ENCODE results near the gene ASXL1. TPM values are rescaled to one million over a fixed set of nuclear protein-coding genes. Genes with fewer than 3 reads are reported as not detected.
A peak's percentile ranks its signal among the peaks of the same experiment; 100 is the strongest.

Gene ASXL1
- total and polyA plus RNA-seq, 2 experiments from 2014 or later, result 50.3 to 82.4 TPM

DNA sequence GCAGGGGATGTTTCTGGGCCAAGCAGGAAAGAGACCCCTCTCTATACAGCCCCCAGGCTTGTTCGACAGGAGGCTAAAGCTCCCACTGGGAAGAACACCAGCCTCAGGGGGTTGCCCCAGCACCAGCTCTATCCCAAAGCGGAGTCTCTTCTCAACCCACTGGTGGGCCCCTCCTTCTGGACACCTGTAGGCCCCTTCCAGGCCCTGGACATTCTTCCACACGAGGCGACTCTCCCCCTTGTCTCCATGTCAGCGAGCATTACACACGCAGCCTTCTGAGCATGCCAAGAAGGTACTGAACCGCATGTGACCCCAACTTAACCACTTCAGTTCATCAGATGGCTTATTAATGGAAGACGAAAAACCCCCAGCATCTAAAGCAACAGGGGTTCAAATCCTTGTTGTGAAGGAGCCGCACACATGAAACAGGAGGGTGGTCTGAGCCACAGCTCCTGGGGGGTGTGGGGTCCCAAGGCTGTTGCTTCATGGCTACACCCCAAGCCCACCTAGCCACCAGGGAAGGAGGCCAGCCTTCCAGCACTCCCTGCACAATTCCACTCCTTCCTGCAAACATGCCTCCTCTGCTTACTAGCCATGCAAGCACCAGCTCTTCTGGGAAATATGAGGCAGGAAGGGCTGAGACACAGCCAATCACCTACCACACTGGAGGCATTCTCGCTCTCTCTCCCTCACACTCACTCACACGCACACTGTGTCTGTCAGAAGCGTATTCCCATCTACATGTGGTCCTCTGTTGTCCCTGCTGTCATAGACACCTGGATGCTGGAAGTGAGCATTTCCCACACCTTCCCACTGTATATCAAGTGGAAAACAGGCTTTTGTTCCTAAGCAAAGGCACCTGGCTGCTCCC lies 122.5 kb downstream of the ASXL1 start:
- no peaks in the 10 kb centered on the region for H3K9me3 ChIP-seq (ENCODE audit: low read depth)
- H3K27ac ChIP-seq, result peak overlapping the region; percentile 74

DNA sequence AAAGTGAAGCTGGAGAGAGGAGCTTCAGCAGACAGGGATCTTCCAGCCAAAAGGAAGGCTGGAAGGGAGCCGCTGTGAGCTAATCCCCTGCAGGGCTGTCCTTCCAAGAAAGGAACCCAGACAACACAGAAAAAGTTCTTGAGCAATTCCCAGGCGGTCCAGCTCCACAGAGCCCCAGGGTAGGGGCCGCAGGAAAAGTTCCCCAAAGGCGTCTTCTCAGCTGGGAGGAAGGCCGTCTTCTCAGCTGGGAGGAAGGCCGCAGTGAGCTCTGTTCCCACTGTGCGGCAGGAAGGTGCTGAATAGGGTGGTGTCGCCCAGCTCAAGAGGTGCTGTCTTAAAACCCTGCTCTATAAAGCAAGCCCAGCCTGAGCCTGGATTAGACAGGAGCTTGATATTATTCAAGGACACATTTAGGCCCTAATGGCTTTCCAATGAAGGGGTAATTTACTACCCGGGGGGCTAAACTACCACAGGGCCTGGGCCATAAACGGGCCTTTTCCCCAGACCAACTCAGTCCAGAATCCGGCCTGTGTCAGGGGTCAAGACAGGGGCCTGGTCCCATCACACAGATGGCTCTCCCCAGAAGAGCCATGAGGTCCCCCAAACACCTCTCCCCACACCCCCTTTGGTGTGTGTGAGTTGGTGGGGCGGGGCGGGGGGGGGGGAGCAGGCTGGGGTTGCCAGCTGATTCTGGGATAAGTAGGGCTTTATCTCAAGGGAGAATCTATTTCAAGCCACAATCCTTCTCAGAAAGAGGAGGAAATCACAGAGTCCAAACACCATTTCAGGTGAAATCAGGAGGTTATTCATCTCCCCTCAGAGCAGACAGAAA lies 123.4 kb downstream of the ASXL1 start:
- H3K36me3 ChIP-seq, result no peaks in the 10 kb centered on the region
- no peaks in the 10 kb centered on the region for H3K27me3 ChIP-seq
- peak in 1 of 2 donors; percentile 40 for DNase-seq (ENCODE audit: low read depth in 1 of 2, low spot score in 1 of 2)
- no peaks in the 10 kb centered on the region for H3K9me3 ChIP-seq (ENCODE audit: low read depth)
- TF ChIP-seq, protein P1, sequence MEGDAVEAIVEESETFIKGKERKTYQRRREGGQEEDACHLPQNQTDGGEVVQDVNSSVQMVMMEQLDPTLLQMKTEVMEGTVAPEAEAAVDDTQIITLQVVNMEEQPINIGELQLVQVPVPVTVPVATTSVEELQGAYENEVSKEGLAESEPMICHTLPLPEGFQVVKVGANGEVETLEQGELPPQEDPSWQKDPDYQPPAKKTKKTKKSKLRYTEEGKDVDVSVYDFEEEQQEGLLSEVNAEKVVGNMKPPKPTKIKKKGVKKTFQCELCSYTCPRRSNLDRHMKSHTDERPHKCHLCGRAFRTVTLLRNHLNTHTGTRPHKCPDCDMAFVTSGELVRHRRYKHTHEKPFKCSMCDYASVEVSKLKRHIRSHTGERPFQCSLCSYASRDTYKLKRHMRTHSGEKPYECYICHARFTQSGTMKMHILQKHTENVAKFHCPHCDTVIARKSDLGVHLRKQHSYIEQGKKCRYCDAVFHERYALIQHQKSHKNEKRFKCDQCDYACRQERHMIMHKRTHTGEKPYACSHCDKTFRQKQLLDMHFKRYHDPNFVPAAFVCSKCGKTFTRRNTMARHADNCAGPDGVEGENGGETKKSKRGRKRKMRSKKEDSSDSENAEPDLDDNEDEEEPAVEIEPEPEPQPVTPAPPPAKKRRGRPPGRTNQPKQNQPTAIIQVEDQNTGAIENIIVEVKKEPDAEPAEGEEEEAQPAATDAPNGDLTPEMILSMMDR (IDR thresholded peaks at IDR 0.05; ENCODE audit: low read depth, low read length), result no peak
- H3K4me1 ChIP-seq (ENCODE audit: low read depth), result peaks cover 40% of the 10 kb centered on the region
- peak overlapping the region; percentile 90 for H3K4me3 ChIP-seq
- H3K27ac ChIP-seq, result peak overlapping the region; percentile 74

More for the DNA sequence above, 122.5 kb downstream of the ASXL1 start:
- H3K4me3 ChIP-seq, result no peak overlapping the region
- TF ChIP-seq, protein P1 (IDR thresholded peaks at IDR 0.05; ENCODE audit: low read depth, low read length), result no peak
- H3K4me1 ChIP-seq (ENCODE audit: low read depth), result peaks cover 45% of the 10 kb centered on the region
- no peak for DNase-seq (ENCODE audit: low read depth in 1 of 2, low spot score in 1 of 2)
- no peaks in the 10 kb centered on the region for H3K36me3 ChIP-seq
- H3K27me3 ChIP-seq, result no peaks in the 10 kb centered on the region

DNA sequence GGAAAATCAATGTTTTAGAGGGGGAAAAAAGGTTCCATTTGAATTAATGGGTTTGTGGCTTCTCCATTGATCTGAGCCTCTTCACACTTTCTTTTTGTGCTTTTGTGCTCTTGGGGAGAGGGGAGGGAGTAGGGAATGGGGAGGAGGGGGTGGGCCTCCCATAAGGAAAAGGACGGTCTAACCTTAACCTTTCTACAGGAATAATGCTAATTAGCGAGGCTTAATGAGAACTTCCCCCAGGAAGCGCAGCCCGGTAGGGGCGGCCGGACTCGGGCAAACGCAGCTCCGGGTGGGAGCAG lies 124.0 kb downstream of the ASXL1 start:
- no peaks in the 10 kb centered on the region for H3K27me3 ChIP-seq
- peaks cover 34% of the 10 kb centered on the region for H3K4me1 ChIP-seq (ENCODE audit: low read depth)
- H3K27ac ChIP-seq, result peak overlapping the region; percentile 74

DNA sequence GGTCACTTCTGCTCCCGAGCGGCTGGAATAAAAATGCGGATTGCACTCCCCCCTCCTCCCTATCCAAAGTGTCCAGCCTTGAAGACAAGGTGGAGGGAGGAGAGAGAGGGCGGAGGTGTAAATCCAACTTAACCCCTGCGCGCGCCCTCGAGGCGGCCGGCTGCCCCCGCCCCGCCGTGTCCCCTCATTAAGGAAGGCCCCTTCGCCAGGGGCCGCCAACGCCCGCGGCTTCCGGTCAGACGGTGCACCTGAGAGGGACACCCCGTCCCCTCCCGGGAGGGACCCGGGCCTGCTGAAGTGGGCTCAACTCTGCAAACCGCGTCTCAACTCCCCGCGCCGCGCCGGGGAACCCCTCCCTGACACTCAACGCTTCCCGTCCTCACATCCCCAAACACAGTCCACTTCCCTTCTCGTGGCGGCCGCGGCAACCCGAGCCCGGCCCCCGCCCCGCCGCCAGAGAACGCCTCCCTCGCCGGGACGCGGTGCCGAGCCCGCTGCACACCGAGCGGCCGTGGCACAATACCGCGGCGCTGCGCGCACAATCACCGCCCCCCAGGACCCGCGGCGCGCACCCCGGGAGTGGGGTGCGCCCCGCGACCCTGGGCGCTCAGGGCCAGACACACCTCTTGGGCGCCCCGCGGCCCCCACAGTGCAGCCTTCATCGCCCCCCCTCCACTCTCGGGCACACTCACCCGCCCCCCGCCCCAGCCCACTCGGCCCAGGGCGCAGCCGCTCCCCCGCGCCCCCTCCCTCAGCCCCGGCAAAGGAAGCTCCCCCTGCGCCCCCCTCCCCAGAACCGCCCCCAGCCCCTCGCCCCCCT lies 124.5 kb downstream of the ASXL1 start:
- Histone ChIP-seq H3K4me1 (ENCODE audit: low read depth) (peaks cover 33% of the 10 kb centered on the region), H3K4me3 (peak overlapping the region; percentile 90), H3K9me3 (ENCODE audit: low read depth) (no peaks in the 10 kb centered on the region), H3K27me3 (no peaks in the 10 kb centered on the region), H3K27ac (peak overlapping the region; percentile 74), H3K36me3 (no peaks in the 10 kb centered on the region)
- DNase-seq (ENCODE audit: low read depth in 1 of 2, low spot score in 1 of 2), result peak; percentile 38 to 67
- TF ChIP-seq, protein P1 (IDR thresholded peaks at IDR 0.05; ENCODE audit: low read depth, low read length), result no peak

More for the DNA sequence above, 124.0 kb downstream of the ASXL1 start:
- Histone ChIP-seq H3K9me3 (ENCODE audit: low read depth) (no peaks in the 10 kb centered on the region), H3K36me3 (no peaks in the 10 kb centered on the region), H3K4me3 (peak overlapping the region; percentile 90)
- DNase-seq (ENCODE audit: low read depth in 1 of 2, low spot score in 1 of 2), result no peak
- TF ChIP-seq, protein P1 (IDR thresholded peaks at IDR 0.05; ENCODE audit: low read depth, low read length), result no peak
